Ovary (tissue), 3 donors: ENCODE results near the gene AIG1.

ENCODE experiments used
- CTCF ChIP-seq, 3 donors: fragments of 450-650 bp in 2 of 3; fragments of 200-600 bp in 1 of 3; IDR thresholded peaks; one replicate each; pipeline versions ENCODE4 v1.5.1 to v1.8.0; 2016 to 2022; ENCODE audit warnings: antibody characterized with exemption in 3 of 3, mild to moderate bottlenecking in 1 of 3
- POLR2A ChIP-seq: fragments of 450-650 bp; IDR thresholded peaks from one replicate; pipeline ENCODE4 v1.6.1; 2017; ENCODE audit warnings: antibody characterized with exemption, mild to moderate bottlenecking, moderate library complexity
- donor health status: DM: no; HTN: no; CAD: no.

GRCh38 chr6:143205131-143205535 is 144.4 kb downstream of the AIG1 start:
- no peak for TF ChIP-seq POLR2A
- TF ChIP-seq CTCF (IDR thresholded peaks at IDR 0.05): no peak
